ENCODE data around the gene FTH1. TPM values are rescaled to one million over a fixed set of nuclear protein-coding genes. Genes with fewer than 3 reads are reported as not detected.

The FTH1 gene
- total and polyA plus RNA-seq, 2 of the 4 experiments (the other 2 are of a cell fraction), result 344 to 2,516 TPM

DNA sequence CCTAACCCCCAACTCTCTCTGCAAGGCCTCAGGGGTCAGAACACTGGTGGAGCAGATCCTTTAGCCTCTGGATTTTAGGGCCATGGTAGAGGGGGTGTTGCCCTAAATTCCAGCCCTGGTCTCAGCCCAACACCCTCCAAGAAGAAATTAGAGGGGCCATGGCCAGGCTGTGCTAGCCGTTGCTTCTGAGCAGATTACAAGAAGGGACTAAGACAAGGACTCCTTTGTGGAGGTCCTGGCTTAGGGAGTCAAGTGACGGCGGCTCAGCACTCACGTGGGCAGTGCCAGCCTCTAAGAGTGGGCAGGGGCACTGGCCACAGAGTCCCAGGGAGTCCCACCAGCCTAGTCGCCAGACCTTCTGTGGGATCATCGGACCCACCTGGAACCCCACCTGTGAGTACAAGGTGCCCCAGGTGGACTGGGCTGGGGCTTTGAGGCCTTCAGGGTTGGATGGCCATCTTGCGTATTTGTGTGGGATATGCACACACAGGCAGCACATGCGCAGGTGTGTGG is 17.3 kb downstream of the FTH1 start, which contains the start of gene BEST1:
BEST1 (plus strand) TSS at position 317 of the 513 bp plus-strand sequence. CDS start 1,456 bp downstream, outside the sequence.
- peak within 1 kb of the TSS; percentile 71 for H3K23ac ChIP-seq (ENCODE audit: low read depth, low read length)
- H3K9ac ChIP-seq (ENCODE audit: low read depth, low read length), result peak within 1 kb of the TSS; percentile 27
- peaks cover 18% of the 10 kb centered on the region for H3K9me1 ChIP-seq (ENCODE audit: insufficient read depth, low read length)
- peak within 1 kb of the TSS; percentile 84 to 90 for H4K8ac ChIP-seq (ENCODE audit: low read depth in 2 of 2, low read length in 2 of 2)
- H4K5ac ChIP-seq (ENCODE audit: low read depth, low read length), result peak within 1 kb of the TSS; percentile 11
- H2BK20ac ChIP-seq (ENCODE audit: low read depth, low read length), result peak within 1 kb of the TSS; percentile 78
- peaks cover 0 to 14% of the 10 kb centered on the region in 2 experiments; a peak in 1 of 4 replicates for H3K79me1 ChIP-seq (ENCODE audit: low read depth in 1 of 2, low read length in 2 of 2)
- peak within 1 kb of the TSS; percentile 93 for H3K4ac ChIP-seq (ENCODE audit: low read depth, low read length)
- peak within 1 kb of the TSS; percentile 47 for H3K4me2 ChIP-seq (ENCODE audit: low read depth, low read length)
- H2AFZ ChIP-seq (replicated peaks; ENCODE audit: low read length, poor library complexity), result peak within 1 kb of the TSS; percentile 65
- BruUV-seq (replicated peaks), result no TSS peak
- no peak within 1 kb of the TSS for H3K4me3 ChIP-seq (ENCODE audit: insufficient read depth, low read depth, low read length)
- CTCF ChIA-PET, result interaction anchor here (1.2 to 2.1 kb wide), 5 partner anchors 50 to 132 kb away, joined by 3 to 22 read pairs (median 4); no protein-coding TSS in a partner anchor
- H4K91ac ChIP-seq (ENCODE audit: insufficient read depth, low read depth, low read length), result peak within 1 kb of the TSS; percentile 95
- H3K36me3 ChIP-seq (ENCODE audit: control insufficient read depth, insufficient read depth, low read length), result no peaks in the 10 kb centered on the region
- no peaks in the 10 kb centered on the region; the same call in 1 of the 2 replicates for H3K27me3 ChIP-seq (ENCODE audit: control insufficient read depth, insufficient read depth, low read length)
- intact Hi-C loops (cut with micrococcal nuclease) (no loop called here), in situ Hi-C loops (cut with MboI; ENCODE audit: low sequenced_read_pairs) (loop anchor here (5.0 to 10.0 kb wide), 2 partner anchors 125 to 153 kb away; no protein-coding TSS in a partner anchor), dilution Hi-C loops (cut with HindIII; ENCODE audit: low sequenced_read_pairs, unreplicated experiment) (no loop called here)
- H2AK9ac ChIP-seq (replicated peaks; ENCODE audit: low read depth, low read length, poor library complexity), result peak within 1 kb of the TSS; percentile 58
- POLR2A ChIA-PET (ENCODE audit: unreplicated experiment), result interaction anchor here (0.6 to 1.2 kb wide), 4 partner anchors 14 to 66 kb away, joined by 4 to 5 read pairs (median 4); no protein-coding TSS in a partner anchor
- no peak for ATAC-seq (ENCODE audit: low read depth)
- no peaks in the 10 kb centered on the region for H4K20me1 ChIP-seq (ENCODE audit: insufficient read depth, low read length)
- H3K4me1 ChIP-seq (ENCODE audit: control insufficient read depth, insufficient read depth, low read length), result peaks cover 14% of the 10 kb centered on the region
- peak within 1 kb of the TSS; percentile 57 for H3K14ac ChIP-seq (replicated peaks; ENCODE audit: low read depth, low read length)
- peak within 1 kb of the TSS; percentile 48 for H3K27ac ChIP-seq (ENCODE audit: insufficient read depth, low read length)
- H3K56ac ChIP-seq (ENCODE audit: extremely low read depth, insufficient read depth, low read length), result peak within 1 kb of the TSS; percentile 13; the same call in 1 of the 2 replicates
- H2AK5ac ChIP-seq (ENCODE audit: low read depth, low read length), result peak within 1 kb of the TSS; percentile 77
- peak within 1 kb of the TSS; percentile 92 for H2BK120ac ChIP-seq (ENCODE audit: low read depth, low read length)
- H2BK5ac ChIP-seq (ENCODE audit: low read depth, low read length, poor library complexity, severe bottlenecking), result no peak within 1 kb of the TSS
- 93% methylated on average over 3 of the region's 8 CpGs; no CpG with 5 or more reads in 1 of the 2 experiments for WGBS, 2 experiments (ENCODE audit: extremely low coverage in 2 of 2, insufficient read length in 1 of 2)
- no peaks in the 10 kb centered on the region for H3K9me3 ChIP-seq (ENCODE audit: control insufficient read depth, insufficient read depth, low read length)
- peak within 1 kb of the TSS; percentile 3; the same call in 1 of the 2 replicates for H3K18ac ChIP-seq (ENCODE audit: low read depth, low read length)
- H2BK15ac ChIP-seq (ENCODE audit: low read depth, low read length), result peak within 1 kb of the TSS; percentile 61; the same call in 2 of the 3 replicates
- DNase-seq, result no peak
- TF ChIP-seq NFE2L2 (IDR thresholded peaks at IDR 0.05; ENCODE audit: low read depth, low read length) (no peak), RFX5 (IDR thresholded peaks at IDR 0.05; ENCODE audit: low read depth, low read length) (no peak), FOS (IDR thresholded peaks at IDR 0.05; ENCODE audit: low read depth, low read length) (no peak), RAD21 (IDR thresholded peaks at IDR 0.05; ENCODE audit: low read length) (no peak), BHLHE40 (IDR thresholded peaks at IDR 0.05; ENCODE audit: low read depth, low read length) (no peak), POLR2A (IDR thresholded peaks at IDR 0.05; ENCODE audit: low read depth, low read length) (no peak), MAZ (IDR thresholded peaks at IDR 0.05; ENCODE audit: borderline replicate concordance, low read depth, low read length) (no peak), MXI1 (IDR thresholded peaks at IDR 0.05; ENCODE audit: borderline replicate concordance, low read depth, low read length) (no peak), RCOR1 (IDR thresholded peaks at IDR 0.05; ENCODE audit: insufficient replicate concordance, low read length) (no peak), CHD1 (IDR thresholded peaks at IDR 0.05; ENCODE audit: low read depth, low read length) (no peak), MAFK (IDR thresholded peaks at IDR 0.05; ENCODE audit: low read depth, low read length) (no peak), CEBPB (IDR thresholded peaks at IDR 0.05; ENCODE audit: low read depth, low read length) (no peak)
- TF ChIP-seq, protein P1, sequence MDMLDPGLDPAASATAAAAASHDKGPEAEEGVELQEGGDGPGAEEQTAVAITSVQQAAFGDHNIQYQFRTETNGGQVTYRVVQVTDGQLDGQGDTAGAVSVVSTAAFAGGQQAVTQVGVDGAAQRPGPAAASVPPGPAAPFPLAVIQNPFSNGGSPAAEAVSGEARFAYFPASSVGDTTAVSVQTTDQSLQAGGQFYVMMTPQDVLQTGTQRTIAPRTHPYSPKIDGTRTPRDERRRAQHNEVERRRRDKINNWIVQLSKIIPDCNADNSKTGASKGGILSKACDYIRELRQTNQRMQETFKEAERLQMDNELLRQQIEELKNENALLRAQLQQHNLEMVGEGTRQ (IDR thresholded peaks at IDR 0.05; ENCODE audit: low read depth, low read length), result no peak
- TF ChIP-seq, protein P2, sequence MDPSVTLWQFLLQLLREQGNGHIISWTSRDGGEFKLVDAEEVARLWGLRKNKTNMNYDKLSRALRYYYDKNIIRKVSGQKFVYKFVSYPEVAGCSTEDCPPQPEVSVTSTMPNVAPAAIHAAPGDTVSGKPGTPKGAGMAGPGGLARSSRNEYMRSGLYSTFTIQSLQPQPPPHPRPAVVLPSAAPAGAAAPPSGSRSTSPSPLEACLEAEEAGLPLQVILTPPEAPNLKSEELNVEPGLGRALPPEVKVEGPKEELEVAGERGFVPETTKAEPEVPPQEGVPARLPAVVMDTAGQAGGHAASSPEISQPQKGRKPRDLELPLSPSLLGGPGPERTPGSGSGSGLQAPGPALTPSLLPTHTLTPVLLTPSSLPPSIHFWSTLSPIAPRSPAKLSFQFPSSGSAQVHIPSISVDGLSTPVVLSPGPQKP (IDR thresholded peaks at IDR 0.05; ENCODE audit: borderline replicate concordance, low read depth, low read length), result no peak
- TF ChIP-seq, protein P3, sequence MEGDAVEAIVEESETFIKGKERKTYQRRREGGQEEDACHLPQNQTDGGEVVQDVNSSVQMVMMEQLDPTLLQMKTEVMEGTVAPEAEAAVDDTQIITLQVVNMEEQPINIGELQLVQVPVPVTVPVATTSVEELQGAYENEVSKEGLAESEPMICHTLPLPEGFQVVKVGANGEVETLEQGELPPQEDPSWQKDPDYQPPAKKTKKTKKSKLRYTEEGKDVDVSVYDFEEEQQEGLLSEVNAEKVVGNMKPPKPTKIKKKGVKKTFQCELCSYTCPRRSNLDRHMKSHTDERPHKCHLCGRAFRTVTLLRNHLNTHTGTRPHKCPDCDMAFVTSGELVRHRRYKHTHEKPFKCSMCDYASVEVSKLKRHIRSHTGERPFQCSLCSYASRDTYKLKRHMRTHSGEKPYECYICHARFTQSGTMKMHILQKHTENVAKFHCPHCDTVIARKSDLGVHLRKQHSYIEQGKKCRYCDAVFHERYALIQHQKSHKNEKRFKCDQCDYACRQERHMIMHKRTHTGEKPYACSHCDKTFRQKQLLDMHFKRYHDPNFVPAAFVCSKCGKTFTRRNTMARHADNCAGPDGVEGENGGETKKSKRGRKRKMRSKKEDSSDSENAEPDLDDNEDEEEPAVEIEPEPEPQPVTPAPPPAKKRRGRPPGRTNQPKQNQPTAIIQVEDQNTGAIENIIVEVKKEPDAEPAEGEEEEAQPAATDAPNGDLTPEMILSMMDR (conservative IDR thresholded peaks at IDR 0.05; ENCODE audit: low read depth, low read length), result no peak

All from IMR-90 (cell line).